DOHH2 (cell line): ENCODE measurements around the gene APOLD1.

Source experiments
- H3F3A ChIP-seq: fragments of 200-600 bp; sonication (generic), shearing (Covaris generic); 2 replicates; pipeline ENCODE4 v1.6.0; 2016; ENCODE audit warnings: antibody characterized with exemption, mild to moderate bottlenecking; ENCODE audit not compliant: control insufficient read depth, insufficient read depth
- H3K27ac ChIP-seq: fragments of 200-600 bp; sonication (generic); 2 replicates; pipeline ENCODE4 v1.5.1; 2014; ENCODE audit warnings: low read depth, mild to moderate bottlenecking, low read length, moderate library complexity
- H3K27me3 ChIP-seq: fragments of 200-600 bp; sonication (generic); 2 replicates; pipeline ENCODE4 v1.6.1; 2014; ENCODE audit warnings: mild to moderate bottlenecking, low read length, mixed read lengths; ENCODE audit not compliant: control insufficient read depth
- H3K36me3 ChIP-seq: fragments of 200-600 bp; sonication (generic); 2 replicates; pipeline ENCODE4 v1.6.1; 2014; ENCODE audit warnings: mild to moderate bottlenecking, low read length, moderate library complexity, mixed read lengths; ENCODE audit not compliant: control insufficient read depth
- H3K4me1 ChIP-seq: fragments of 200-600 bp; sonication (generic); 2 replicates; pipeline ENCODE4 v1.6.1; 2014; ENCODE audit warnings: mild to moderate bottlenecking, low read length, mixed read lengths; ENCODE audit not compliant: control insufficient read depth
- H3K4me2 ChIP-seq: fragments of 200-600 bp; sonication (generic); 2 replicates; pipeline ENCODE4 v1.6.0; 2014; ENCODE audit warnings: mild to moderate bottlenecking, low read length, moderate library complexity
- H3K4me3 ChIP-seq: fragments of 200-600 bp; sonication (generic); 2 replicates; pipeline ENCODE4 v1.5.1; 2014; ENCODE audit warnings: mild to moderate bottlenecking, low read length, mixed read lengths
- H3K79me2 ChIP-seq: fragments of 200-600 bp; sonication (generic); 2 replicates; pipeline ENCODE4 v1.6.1; 2014; ENCODE audit warnings: mild to moderate bottlenecking, low read length, mixed read lengths; ENCODE audit not compliant: control insufficient read depth
- H3K9me2 ChIP-seq: fragments of 200-600 bp; sonication (generic); replicated peaks from 2 replicates; pipeline ENCODE4 v1.6.1; 2014; ENCODE audit warnings: mild to moderate bottlenecking, low read length, mixed read lengths; ENCODE audit not compliant: control insufficient read depth
- H3K9me3 ChIP-seq: fragments of 200-600 bp; sonication (generic); 2 replicates; pipeline ENCODE4 v1.6.1; 2014; ENCODE audit warnings: antibody characterized with exemption, low read length, mixed read lengths; ENCODE audit not compliant: control insufficient read depth, insufficient read depth
- H4K20me1 ChIP-seq: fragments of 200-600 bp; sonication (generic); 2 replicates; pipeline ENCODE4 v1.6.0; 2014; ENCODE audit warnings: low read depth, mild to moderate bottlenecking, antibody characterized with exemption, low read length, moderate library complexity; ENCODE audit not compliant: control insufficient read depth, insufficient read depth
- CTCF ChIP-seq: fragments of 200-600 bp; sonication (generic); IDR thresholded peaks from one replicate; pipeline ENCODE4 v1.5.1; 2014; ENCODE audit warnings: antibody characterized with exemption, mild to moderate bottlenecking, low read depth, low read length; ENCODE audit not compliant: poor library complexity, severe bottlenecking
- EZH2phosphoT487 ChIP-seq: fragments of 200-600 bp; sonication (generic); IDR thresholded peaks from 2 replicates; pipeline ENCODE4 v1.6.1; 2017; ENCODE audit warnings: borderline replicate concordance, mild to moderate bottlenecking, antibody characterized with exemption, low read length, moderate library complexity, mixed read lengths

APOLD1 gene

GRCh38 chr12:12813120-12814101 is 28.0 kb downstream of the APOLD1 start, which contains the start of gene DDX47:
TSS of gene DDX47 (plus strand) at chr12:12813346. CDS start at chr12:12813368, 22 bp downstream.
- H3K4me2 ChIP-seq = peak within 1 kb of the TSS; percentile 75
- peak within 1 kb of the TSS; percentile 81 for H3K4me3 ChIP-seq
- H3F3A ChIP-seq = no peaks in the 10 kb centered on the region
- H3K9me3 ChIP-seq = no peaks in the 10 kb centered on the region
- H3K36me3 ChIP-seq = peaks cover 42% of the 10 kb centered on the region
- no peaks in the 10 kb centered on the region for H4K20me1 ChIP-seq
- peaks cover 35% of the 10 kb centered on the region for H3K4me1 ChIP-seq
- peaks cover 53% of the 10 kb centered on the region for H3K79me2 ChIP-seq
- no peak within 1 kb of the TSS for H3K27ac ChIP-seq
- H3K9me2 ChIP-seq = no peaks in the 10 kb centered on the region
- H3K27me3 ChIP-seq = no peaks in the 10 kb centered on the region
- TF ChIP-seq CTCF = peak; percentile 89
- TF ChIP-seq EZH2phosphoT487 = no peak

GRCh38 chr12:12817616-12818015 is 32.2 kb downstream of the APOLD1 start:
- no peak overlapping the region for H3K27ac ChIP-seq
- H3K27me3 ChIP-seq = no peaks in the 10 kb centered on the region
- no peaks in the 10 kb centered on the region for H3K9me3 ChIP-seq
- H4K20me1 ChIP-seq = no peaks in the 10 kb centered on the region
- H3K79me2 ChIP-seq = peaks cover 77% of the 10 kb centered on the region
- H3F3A ChIP-seq = no peaks in the 10 kb centered on the region
- peaks cover 24% of the 10 kb centered on the region for H3K4me1 ChIP-seq
- H3K4me2 ChIP-seq = no peak overlapping the region
- TF ChIP-seq CTCF = no peak
- no peak for TF ChIP-seq EZH2phosphoT487
- no peaks in the 10 kb centered on the region for H3K9me2 ChIP-seq
- peaks cover 84% of the 10 kb centered on the region for H3K36me3 ChIP-seq
- H3K4me3 ChIP-seq = no peak overlapping the region

GRCh38 chr12:12818701-12819100 is 33.2 kb downstream of the APOLD1 start:
- Histone ChIP-seq H3K4me3 (no peak overlapping the region), H4K20me1 (no peaks in the 10 kb centered on the region), H3K27ac (no peak overlapping the region), H3K27me3 (no peaks in the 10 kb centered on the region), H3F3A (no peaks in the 10 kb centered on the region), H3K9me3 (no peaks in the 10 kb centered on the region), H3K36me3 (peaks cover 92% of the 10 kb centered on the region), H3K4me1 (peaks cover 24% of the 10 kb centered on the region), H3K4me2 (no peak overlapping the region), H3K79me2 (peaks cover 71% of the 10 kb centered on the region), H3K9me2 (no peaks in the 10 kb centered on the region)
- no peak for TF ChIP-seq EZH2phosphoT487
- no peak for TF ChIP-seq CTCF
